Left renal cortex interstitium (tissue), 4 donors: ENCODE measurements around the gene NOX4. TPM values are rescaled to one million over a fixed set of nuclear protein-coding genes. Genes with fewer than 3 reads are reported as not detected.

Experiments
- DNase-seq, 4 donors: peaks; one replicate each; pipeline ENCODE4 v3.0.0-alpha.2; 2013; ENCODE audit warnings: low read depth in 4 of 4, low spot score in 2 of 4, missing footprints in 1 of 4
- polyA plus RNA-seq, 4 donors: library from polyadenylated mRNA; unstranded; fragments of 120-200 nt; gene quantifications; one replicate each; pipeline ENCODE4 v1.2.1, GENCODE V29; 2013; ENCODE audit not compliant: insufficient read length in 4 of 4

Gene NOX4
- polyA plus RNA-seq: 10 to 100 TPM; 33.4 to 52.3 (median 45.3) TPM

GRCh38 chr11:89490981-89491690 is at the start of gene NOX4:
Gene NOX4, minus strand, starts transcription at chr11:89491375. Its CDS starts 129 bp downstream, at chr11:89491246.
- peak; percentile 57 to 82 (median 66) for DNase-seq

- no peak for DNase-seq
These were observed 49.7 kb upstream of the NOX4 start for GRCh38 chr11:89540826-89541225.

GRCh38 chr11:89537936-89538335 is 46.8 kb upstream of the NOX4 start:
- DNase-seq: no peak

GRCh38 chr11:89536926-89537325 is 45.8 kb upstream of the NOX4 start:
- DNase-seq: no peak

GRCh38 chr11:89535221-89535620 is 44.0 kb upstream of the NOX4 start:
- DNase-seq: no peak

- DNase-seq: no peak
These were observed 38.6 kb upstream of the NOX4 start for GRCh38 chr11:89529626-89530380.

GRCh38 chr11:89521792-89522191 is 30.6 kb upstream of the NOX4 start:
- no peak for DNase-seq

- DNase-seq: no peak
These were observed 30.1 kb upstream of the NOX4 start for GRCh38 chr11:89521294-89521693.

GRCh38 chr11:89516496-89516895 is 25.3 kb upstream of the NOX4 start:
- no peak for DNase-seq

GRCh38 chr11:89508544-89508943 is 17.4 kb upstream of the NOX4 start:
- DNase-seq: no peak

- no peak for DNase-seq
These were observed 13.1 kb upstream of the NOX4 start for GRCh38 chr11:89504270-89504669.

GRCh38 chr11:89503422-89503821 is 12.2 kb upstream of the NOX4 start:
- no peak for DNase-seq

- no peak for DNase-seq
These were observed 11.1 kb upstream of the NOX4 start for GRCh38 chr11:89502301-89502700.

GRCh38 chr11:89500336-89500735 is 9.2 kb upstream of the NOX4 start:
- DNase-seq: no peak

GRCh38 chr11:89498845-89499448 is 7.8 kb upstream of the NOX4 start:
- no peak for DNase-seq

GRCh38 chr11:89495951-89496350 is 4.8 kb upstream of the NOX4 start:
- DNase-seq: no peak

- no peak for DNase-seq
These were observed 2.3 kb upstream of the NOX4 start for GRCh38 chr11:89493431-89493830.

- DNase-seq: peak in 1 of 4 donors; percentile 24
These were observed 584 bp downstream of the NOX4 start for GRCh38 chr11:89490602-89490980.

GRCh38 chr11:89489930-89490329 is 1.2 kb downstream of the NOX4 start:
- DNase-seq: no peak

GRCh38 chr11:89487016-89487415 is 4.2 kb downstream of the NOX4 start:
- no peak for DNase-seq

- DNase-seq: no peak
These were observed 6.3 kb downstream of the NOX4 start for GRCh38 chr11:89484896-89485295.

- DNase-seq: no peak
These were observed 14.0 kb downstream of the NOX4 start for GRCh38 chr11:89477175-89477574.
